Measurements from ENCODE around the gene GNPTAB.

- TF ChIP-seq, protein P1, sequence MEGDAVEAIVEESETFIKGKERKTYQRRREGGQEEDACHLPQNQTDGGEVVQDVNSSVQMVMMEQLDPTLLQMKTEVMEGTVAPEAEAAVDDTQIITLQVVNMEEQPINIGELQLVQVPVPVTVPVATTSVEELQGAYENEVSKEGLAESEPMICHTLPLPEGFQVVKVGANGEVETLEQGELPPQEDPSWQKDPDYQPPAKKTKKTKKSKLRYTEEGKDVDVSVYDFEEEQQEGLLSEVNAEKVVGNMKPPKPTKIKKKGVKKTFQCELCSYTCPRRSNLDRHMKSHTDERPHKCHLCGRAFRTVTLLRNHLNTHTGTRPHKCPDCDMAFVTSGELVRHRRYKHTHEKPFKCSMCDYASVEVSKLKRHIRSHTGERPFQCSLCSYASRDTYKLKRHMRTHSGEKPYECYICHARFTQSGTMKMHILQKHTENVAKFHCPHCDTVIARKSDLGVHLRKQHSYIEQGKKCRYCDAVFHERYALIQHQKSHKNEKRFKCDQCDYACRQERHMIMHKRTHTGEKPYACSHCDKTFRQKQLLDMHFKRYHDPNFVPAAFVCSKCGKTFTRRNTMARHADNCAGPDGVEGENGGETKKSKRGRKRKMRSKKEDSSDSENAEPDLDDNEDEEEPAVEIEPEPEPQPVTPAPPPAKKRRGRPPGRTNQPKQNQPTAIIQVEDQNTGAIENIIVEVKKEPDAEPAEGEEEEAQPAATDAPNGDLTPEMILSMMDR (conservative IDR thresholded peaks at IDR 0.05), result no peak
- TF ChIP-seq EZH2 (IDR thresholded peaks at IDR 0.05; ENCODE audit: low read depth), result no peak
These were observed 108.4 kb downstream of the GNPTAB start for GRCh38 chr12:101722392-101722791.

All from PC-9 (cell line).